Stimulated activated CD4-positive, alpha-beta T cell treated with anti-CD3 and anti-CD28 coated beads, Interleukin-4, amount 100 ng/mL, for 48 hours (primary cell): ENCODE data around the gene TTC16.

Source experiments
- DNase-seq, 2 donors: peaks; one replicate each; pipeline ENCODE4 v3.0.0-alpha.2; 2020; ENCODE audit warnings: low read depth in 2 of 2

The TTC16 gene

GRCh38 chr9:127720031-127720864 is 4.4 kb downstream of the TTC16 start:
- no peak for DNase-seq

- no peak for DNase-seq
Measured at GRCh38 chr9:127720865-127721227, 5.0 kb downstream of the TTC16 start.

- no peak for DNase-seq
Measured at GRCh38 chr9:127721391-127721821, 5.5 kb downstream of the TTC16 start.

GRCh38 chr9:127722055-127722745 is 6.3 kb downstream of the TTC16 start:
- DNase-seq, result no peak

- no peak for DNase-seq
Measured at GRCh38 chr9:127723013-127723412, 7.1 kb downstream of the TTC16 start.

- no peak for DNase-seq
Measured at GRCh38 chr9:127723444-127723843, 7.6 kb downstream of the TTC16 start.

GRCh38 chr9:127724012-127724411 is 8.1 kb downstream of the TTC16 start:
- DNase-seq, result no peak

- no peak for DNase-seq
Measured at GRCh38 chr9:127726871-127727270, 11.0 kb downstream of the TTC16 start.

- no peak for DNase-seq
Measured at GRCh38 chr9:127728808-127729207, 12.9 kb downstream of the TTC16 start.

- DNase-seq, result no peak
Measured at GRCh38 chr9:127729522-127730256, 13.8 kb downstream of the TTC16 start.

GRCh38 chr9:127730262-127730661 is 14.4 kb downstream of the TTC16 start:
- no peak for DNase-seq

GRCh38 chr9:127730799-127731410 is 15.0 kb downstream of the TTC16 start:
- no peak for DNase-seq

- no peak for DNase-seq
Measured at GRCh38 chr9:127731938-127732337, 16.1 kb downstream of the TTC16 start.

- DNase-seq, result no peak
Measured at GRCh38 chr9:127732444-127732843, 16.6 kb downstream of the TTC16 start.

- no peak for DNase-seq
Measured at GRCh38 chr9:127733614-127734013, 17.7 kb downstream of the TTC16 start.

GRCh38 chr9:127734247-127734746 is 18.4 kb downstream of the TTC16 start:
- DNase-seq, result no peak

- peak; percentile 97 to 98 for DNase-seq
Measured at GRCh38 chr9:127734747-127735529, 19.1 kb downstream of the TTC16 start, which contains the start of gene TOR2A. TSS of gene TOR2A (minus strand) at chr9:127735294. CDS start at chr9:127735270, 24 bp downstream.

- DNase-seq, result no peak
Measured at GRCh38 chr9:127735530-127736185, 19.8 kb downstream of the TTC16 start.

- no peak for DNase-seq
Measured at GRCh38 chr9:127738666-127739065, 22.8 kb downstream of the TTC16 start.

- DNase-seq, result no peak
Measured at GRCh38 chr9:127739614-127740330, 23.9 kb downstream of the TTC16 start.
